ENCODE results near the gene DHX9. TPM values are rescaled to one million over a fixed set of nuclear protein-coding genes. Genes with fewer than 3 reads are reported as not detected.

DHX9 gene
- total RNA-seq, 1 donor from 2014 or later, result 146 TPM

GRCh38 chr1:182884872-182885271 lies 45.7 kb downstream of the DHX9 start:
- no peak for TF ChIP-seq CTCF (IDR thresholded peaks at IDR 0.05)
- H3K9me3 Mint-ChIP-seq (ENCODE audit: unreplicated experiment), result no peaks in the 10 kb centered on the region
- H3K36me3 Mint-ChIP-seq (ENCODE audit: unreplicated experiment), result peaks cover 80% of the 10 kb centered on the region

GRCh38 chr1:182885591-182885990 lies 46.4 kb downstream of the DHX9 start:
- H3K4me1 Mint-ChIP-seq (ENCODE audit: unreplicated experiment), result no peaks in the 10 kb centered on the region
- H3K27ac Mint-ChIP-seq (ENCODE audit: unreplicated experiment), result no peak overlapping the region
- peaks cover 73% of the 10 kb centered on the region for H3K36me3 Mint-ChIP-seq (ENCODE audit: unreplicated experiment)
- no peaks in the 10 kb centered on the region for H3K9me3 Mint-ChIP-seq (ENCODE audit: unreplicated experiment)
- no peaks in the 10 kb centered on the region for H3K27me3 Mint-ChIP-seq (ENCODE audit: unreplicated experiment)
- no peak for DNase-seq (ENCODE audit: extremely low spot score, unreplicated experiment)
- no peak overlapping the region for H3K4me3 Mint-ChIP-seq (ENCODE audit: unreplicated experiment)
- no peak for TF ChIP-seq CTCF (IDR thresholded peaks at IDR 0.05)

More at GRCh38 chr1:182884872-182885271, 45.7 kb downstream of the DHX9 start:
- H3K27me3 Mint-ChIP-seq (ENCODE audit: unreplicated experiment), result no peaks in the 10 kb centered on the region
- no peak overlapping the region for H3K27ac Mint-ChIP-seq (ENCODE audit: unreplicated experiment)
- DNase-seq (ENCODE audit: extremely low spot score, unreplicated experiment), result no peak
- H3K4me3 Mint-ChIP-seq (ENCODE audit: unreplicated experiment), result no peak overlapping the region
- no peaks in the 10 kb centered on the region for H3K4me1 Mint-ChIP-seq (ENCODE audit: unreplicated experiment)

- DNase-seq (ENCODE audit: extremely low spot score, unreplicated experiment), result no peak
- no peak overlapping the region for H3K27ac Mint-ChIP-seq (ENCODE audit: unreplicated experiment)
- H3K27me3 Mint-ChIP-seq (ENCODE audit: unreplicated experiment), result no peaks in the 10 kb centered on the region
- peaks cover 4% of the 10 kb centered on the region for H3K9me3 Mint-ChIP-seq (ENCODE audit: unreplicated experiment)
- H3K4me3 Mint-ChIP-seq (ENCODE audit: unreplicated experiment), result no peak overlapping the region
- no peak for TF ChIP-seq CTCF (IDR thresholded peaks at IDR 0.05)
- H3K36me3 Mint-ChIP-seq (ENCODE audit: unreplicated experiment), result peaks cover 64% of the 10 kb centered on the region
- no peaks in the 10 kb centered on the region for H3K4me1 Mint-ChIP-seq (ENCODE audit: unreplicated experiment)
Observed at GRCh38 chr1:182886985-182887384, 47.8 kb downstream of the DHX9 start.

- Mint-ChIP-seq H3K27me3 (ENCODE audit: unreplicated experiment) (no peaks in the 10 kb centered on the region), H3K9me3 (ENCODE audit: unreplicated experiment) (peaks cover 10% of the 10 kb centered on the region), H3K36me3 (ENCODE audit: unreplicated experiment) (peaks cover 51% of the 10 kb centered on the region), H3K4me1 (ENCODE audit: unreplicated experiment) (no peaks in the 10 kb centered on the region), H3K4me3 (ENCODE audit: unreplicated experiment) (no peak overlapping the region), H3K27ac (ENCODE audit: unreplicated experiment) (no peak overlapping the region)
- TF ChIP-seq CTCF (IDR thresholded peaks at IDR 0.05), result no peak
- DNase-seq (ENCODE audit: extremely low spot score, unreplicated experiment), result no peak
Observed at GRCh38 chr1:182888736-182889531, 49.8 kb downstream of the DHX9 start.

- no peak for DNase-seq (ENCODE audit: extremely low spot score, unreplicated experiment)
- no peak overlapping the region for H3K4me3 Mint-ChIP-seq (ENCODE audit: unreplicated experiment)
- H3K4me1 Mint-ChIP-seq (ENCODE audit: unreplicated experiment), result no peaks in the 10 kb centered on the region
- peaks cover 44% of the 10 kb centered on the region for H3K36me3 Mint-ChIP-seq (ENCODE audit: unreplicated experiment)
- H3K27me3 Mint-ChIP-seq (ENCODE audit: unreplicated experiment), result no peaks in the 10 kb centered on the region
- H3K27ac Mint-ChIP-seq (ENCODE audit: unreplicated experiment), result no peak overlapping the region
- H3K9me3 Mint-ChIP-seq (ENCODE audit: unreplicated experiment), result peaks cover 20% of the 10 kb centered on the region
- no peak for TF ChIP-seq CTCF (IDR thresholded peaks at IDR 0.05)
Observed at GRCh38 chr1:182889997-182890396, 50.9 kb downstream of the DHX9 start.
